ENCODE results near the gene GOLGA6D.
A peak's percentile ranks its signal among the peaks of the same experiment; 100 is the strongest.
"Not testable (repeated sequence)": the region's sequence is repeated elsewhere in the genome, so short reads cannot be mapped to it uniquely, and the experiment has no call there.

The GOLGA6D gene

GRCh38 chr15:75282572-75282971 lies at the start of gene GOLGA6D:
TSS of gene GOLGA6D (plus strand) at chr15:75282835. CDS start at chr15:75282876, 41 bp downstream.
- not testable (repeated sequence) for DNase-seq (ENCODE audit: low read depth in 2 of 2, low spot score in 1 of 2)

GRCh38 chr15:75233504-75234190 lies 49.0 kb upstream of the GOLGA6D start:
- DNase-seq (ENCODE audit: low read depth in 2 of 2, low spot score in 1 of 2): no peak

GRCh38 chr15:75234191-75234810 lies 48.3 kb upstream of the GOLGA6D start:
- DNase-seq (ENCODE audit: low read depth in 2 of 2, low spot score in 1 of 2): no peak

GRCh38 chr15:75235051-75235673 lies 47.5 kb upstream of the GOLGA6D start:
- no peak for DNase-seq (ENCODE audit: low read depth in 2 of 2, low spot score in 1 of 2)

GRCh38 chr15:75235760-75236729 lies 46.6 kb upstream of the GOLGA6D start:
- DNase-seq (ENCODE audit: low read depth in 2 of 2, low spot score in 1 of 2): no peak

- no peak for DNase-seq (ENCODE audit: low read depth in 2 of 2, low spot score in 1 of 2)
Measured at GRCh38 chr15:75237316-75237982, 45.2 kb upstream of the GOLGA6D start.

- DNase-seq (ENCODE audit: low read depth in 2 of 2, low spot score in 1 of 2): no peak
Measured at GRCh38 chr15:75238150-75238549, 44.5 kb upstream of the GOLGA6D start.

GRCh38 chr15:75245741-75246140 lies 36.9 kb upstream of the GOLGA6D start:
- DNase-seq (ENCODE audit: low read depth in 2 of 2, low spot score in 1 of 2): not testable (repeated sequence)

GRCh38 chr15:75248991-75249390 lies 33.6 kb upstream of the GOLGA6D start:
- DNase-seq (ENCODE audit: low read depth in 2 of 2, low spot score in 1 of 2): not testable (repeated sequence)

- no peak for DNase-seq (ENCODE audit: low read depth in 2 of 2, low spot score in 1 of 2)
Measured at GRCh38 chr15:75249726-75250125, 32.9 kb upstream of the GOLGA6D start.

- DNase-seq (ENCODE audit: low read depth in 2 of 2, low spot score in 1 of 2): not testable (repeated sequence)
Measured at GRCh38 chr15:75251343-75251742, 31.3 kb upstream of the GOLGA6D start.

GRCh38 chr15:75252285-75252684 lies 30.4 kb upstream of the GOLGA6D start:
- DNase-seq (ENCODE audit: low read depth in 2 of 2, low spot score in 1 of 2): not testable (repeated sequence)

GRCh38 chr15:75258034-75258433 lies 24.6 kb upstream of the GOLGA6D start, which contains the start of gene GOLGA6C:
TSS of gene GOLGA6C (plus strand) at chr15:75258334. CDS start at chr15:75258599, 265 bp downstream.
- DNase-seq (ENCODE audit: low read depth in 2 of 2, low spot score in 1 of 2): not testable (repeated sequence)

GRCh38 chr15:75258620-75259343 lies 23.9 kb upstream of the GOLGA6D start:
- not testable (repeated sequence) for DNase-seq (ENCODE audit: low read depth in 2 of 2, low spot score in 1 of 2)

GRCh38 chr15:75259873-75260272 lies 22.8 kb upstream of the GOLGA6D start:
- not testable (repeated sequence) for DNase-seq (ENCODE audit: low read depth in 2 of 2, low spot score in 1 of 2)

GRCh38 chr15:75273751-75274359 lies 8.8 kb upstream of the GOLGA6D start:
- DNase-seq (ENCODE audit: low read depth in 2 of 2, low spot score in 1 of 2): not testable (repeated sequence)

GRCh38 chr15:75274509-75275107 lies 8.0 kb upstream of the GOLGA6D start:
- peak; percentile 11 to 32 for DNase-seq (ENCODE audit: low read depth in 2 of 2, low spot score in 1 of 2)

GRCh38 chr15:75275617-75276016 lies 7.0 kb upstream of the GOLGA6D start:
- DNase-seq (ENCODE audit: low read depth in 2 of 2, low spot score in 1 of 2): not testable (repeated sequence)

GRCh38 chr15:75278497-75278896 lies 4.1 kb upstream of the GOLGA6D start:
- not testable (repeated sequence) for DNase-seq (ENCODE audit: low read depth in 2 of 2, low spot score in 1 of 2)
